ENCODE results near the gene SHISA8.

SHISA8 gene

GRCh38 chr22:41928593-41929417 lies 13.9 kb upstream of the SHISA8 start:
- Histone ChIP-seq H3K27me3 (ENCODE audit: insufficient read depth, low read length) (no peaks in the 10 kb centered on the region), H3K36me3 (ENCODE audit: insufficient read depth, low read length) (no peaks in the 10 kb centered on the region), H3K9me3 (ENCODE audit: low read length) (no peaks in the 10 kb centered on the region), H3K4me1 (ENCODE audit: insufficient read depth, low read length) (peaks cover 8% of the 10 kb centered on the region), H3K4me3 (ENCODE audit: low read length) (no peak overlapping the region), H2AFZ (ENCODE audit: low read depth, low read length) (no peak overlapping the region)

- Histone ChIP-seq H3K4me3 (ENCODE audit: low read length) (no peak overlapping the region), H3K9me3 (ENCODE audit: low read length) (no peaks in the 10 kb centered on the region), H3K27me3 (ENCODE audit: insufficient read depth, low read length) (no peaks in the 10 kb centered on the region), H3K4me1 (ENCODE audit: insufficient read depth, low read length) (peaks cover 8% of the 10 kb centered on the region), H3K36me3 (ENCODE audit: insufficient read depth, low read length) (no peaks in the 10 kb centered on the region), H2AFZ (ENCODE audit: low read depth, low read length) (no peak overlapping the region)
Observed at GRCh38 chr22:41927813-41928212, 12.9 kb upstream of the SHISA8 start.

GRCh38 chr22:41925783-41926460 lies 11.0 kb upstream of the SHISA8 start:
- Histone ChIP-seq H3K9me3 (ENCODE audit: low read length) (no peaks in the 10 kb centered on the region), H3K4me3 (ENCODE audit: low read length) (no peak overlapping the region), H2AFZ (ENCODE audit: low read depth, low read length) (no peak overlapping the region), H3K4me1 (ENCODE audit: insufficient read depth, low read length) (peaks cover 8% of the 10 kb centered on the region), H3K36me3 (ENCODE audit: insufficient read depth, low read length) (no peaks in the 10 kb centered on the region), H3K27me3 (ENCODE audit: insufficient read depth, low read length) (no peaks in the 10 kb centered on the region)

GRCh38 chr22:41923595-41924276 lies 8.9 kb upstream of the SHISA8 start:
- Histone ChIP-seq H3K27me3 (ENCODE audit: insufficient read depth, low read length) (peaks cover 2% of the 10 kb centered on the region), H3K9me3 (ENCODE audit: low read length) (no peaks in the 10 kb centered on the region), H3K36me3 (ENCODE audit: insufficient read depth, low read length) (no peaks in the 10 kb centered on the region), H3K4me1 (ENCODE audit: insufficient read depth, low read length) (peaks cover 11% of the 10 kb centered on the region), H2AFZ (ENCODE audit: low read depth, low read length) (no peak overlapping the region), H3K4me3 (ENCODE audit: low read length) (no peak overlapping the region)

DNA sequence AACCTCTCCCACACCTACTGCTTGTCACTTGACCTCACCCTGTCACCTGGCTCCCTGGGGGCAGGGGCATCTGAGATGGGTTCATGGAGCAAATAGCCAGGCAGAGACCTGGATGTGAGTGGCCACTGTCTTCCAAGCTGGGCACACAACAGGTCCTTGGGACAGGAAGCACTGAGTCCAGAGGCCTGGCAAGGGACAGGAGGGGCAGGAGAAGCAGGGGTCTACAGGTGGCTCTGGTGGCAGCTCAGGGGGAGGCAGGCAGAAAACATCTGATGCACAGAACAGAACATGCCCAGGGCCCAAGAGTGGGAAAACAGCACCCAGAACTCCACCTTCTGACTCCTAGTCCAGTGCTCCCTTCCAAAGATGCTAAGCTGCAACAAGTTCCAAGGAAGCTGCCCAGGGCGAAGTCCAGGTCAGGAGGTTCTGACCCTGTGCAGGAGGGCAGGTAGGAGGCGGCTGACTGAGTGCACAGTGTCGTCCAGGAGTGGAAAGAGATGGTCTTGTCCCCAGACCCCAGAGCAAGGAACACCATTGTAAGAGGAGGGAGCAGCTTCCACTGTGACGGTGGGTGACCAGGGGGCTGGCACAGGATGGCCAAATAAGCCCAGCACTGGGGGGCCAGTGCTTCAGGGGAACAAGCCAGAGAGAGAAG lies 8.2 kb upstream of the SHISA8 start:
- Histone ChIP-seq H2AFZ (ENCODE audit: low read depth, low read length) (no peak overlapping the region), H3K9me3 (ENCODE audit: low read length) (no peaks in the 10 kb centered on the region), H3K27me3 (ENCODE audit: insufficient read depth, low read length) (peaks cover 5% of the 10 kb centered on the region), H3K4me3 (ENCODE audit: low read length) (no peak overlapping the region), H3K4me1 (ENCODE audit: insufficient read depth, low read length) (peaks cover 4% of the 10 kb centered on the region), H3K36me3 (ENCODE audit: insufficient read depth, low read length) (no peaks in the 10 kb centered on the region)

- Histone ChIP-seq H3K9me3 (ENCODE audit: low read length) (no peaks in the 10 kb centered on the region), H3K4me3 (ENCODE audit: low read length) (no peak overlapping the region), H2AFZ (ENCODE audit: low read depth, low read length) (no peak overlapping the region), H3K27me3 (ENCODE audit: insufficient read depth, low read length) (peaks cover 13% of the 10 kb centered on the region), H3K4me1 (ENCODE audit: insufficient read depth, low read length) (peaks cover 4% of the 10 kb centered on the region), H3K36me3 (ENCODE audit: insufficient read depth, low read length) (no peaks in the 10 kb centered on the region)
Observed at GRCh38 chr22:41922328-41922727, 7.5 kb upstream of the SHISA8 start.

GRCh38 chr22:41920271-41920976 lies 5.5 kb upstream of the SHISA8 start:
- Histone ChIP-seq H3K9me3 (ENCODE audit: low read length) (no peaks in the 10 kb centered on the region), H3K27me3 (ENCODE audit: insufficient read depth, low read length) (peaks cover 30% of the 10 kb centered on the region), H2AFZ (ENCODE audit: low read depth, low read length) (no peak overlapping the region), H3K4me1 (ENCODE audit: insufficient read depth, low read length) (peaks cover 4% of the 10 kb centered on the region), H3K4me3 (ENCODE audit: low read length) (no peak overlapping the region), H3K36me3 (ENCODE audit: insufficient read depth, low read length) (no peaks in the 10 kb centered on the region)

DNA sequence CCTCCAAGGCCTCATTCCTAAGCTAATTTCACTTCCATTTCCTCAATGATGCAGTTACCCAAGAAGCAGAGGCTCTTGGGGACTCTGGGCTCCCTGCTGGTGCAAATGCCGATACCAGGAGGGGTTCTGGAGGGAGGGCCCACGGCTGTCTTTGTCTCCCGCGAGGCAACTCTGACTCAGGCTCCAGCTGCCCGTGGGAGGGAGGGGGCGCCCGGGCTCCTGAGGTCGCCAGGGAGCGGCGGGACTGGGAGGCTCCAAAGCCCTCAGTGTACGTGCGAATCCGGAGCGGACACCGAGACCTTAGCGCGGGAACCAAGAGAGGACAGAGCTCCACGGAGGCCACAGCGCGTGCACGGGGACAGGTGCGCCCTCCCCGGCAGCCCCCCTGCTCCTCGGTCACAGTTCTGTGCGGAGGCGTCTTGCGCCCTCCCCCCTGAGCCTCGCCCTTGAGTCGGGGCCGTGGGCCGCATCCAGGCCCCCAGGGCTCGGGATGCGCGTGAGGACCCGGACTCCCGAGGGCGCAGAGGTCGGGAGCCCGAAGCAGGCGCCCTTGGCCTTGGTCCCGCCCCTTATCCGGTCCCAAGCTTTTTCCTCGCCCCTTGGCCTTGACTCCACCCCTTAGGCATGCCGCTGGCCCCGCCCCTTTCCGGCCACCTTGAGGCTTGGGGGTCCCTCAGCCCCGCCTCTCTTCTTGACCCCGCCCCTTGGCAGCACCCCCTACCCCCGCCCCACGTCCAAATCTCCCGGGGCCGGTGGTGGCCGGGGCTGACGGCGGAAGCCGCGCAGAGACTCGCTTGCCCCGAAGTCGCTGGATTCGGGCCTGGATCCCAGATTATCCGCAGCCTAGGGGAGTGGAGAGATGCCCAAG lies 4.7 kb upstream of the SHISA8 start:
- peaks cover 37% of the 10 kb centered on the region for H3K27me3 ChIP-seq (ENCODE audit: insufficient read depth, low read length)
- no peak overlapping the region for H2AFZ ChIP-seq (ENCODE audit: low read depth, low read length)
- no peaks in the 10 kb centered on the region for H3K9me3 ChIP-seq (ENCODE audit: low read length)
- H3K4me3 ChIP-seq (ENCODE audit: low read length), result no peak overlapping the region
- peaks cover 4% of the 10 kb centered on the region for H3K4me1 ChIP-seq (ENCODE audit: insufficient read depth, low read length)
- H3K36me3 ChIP-seq (ENCODE audit: insufficient read depth, low read length), result no peaks in the 10 kb centered on the region

GRCh38 chr22:41917903-41918791 lies 3.3 kb upstream of the SHISA8 start:
- H3K4me3 ChIP-seq (ENCODE audit: low read length), result no peak overlapping the region
- H3K9me3 ChIP-seq (ENCODE audit: low read length), result no peaks in the 10 kb centered on the region
- H3K4me1 ChIP-seq (ENCODE audit: insufficient read depth, low read length), result peaks cover 4% of the 10 kb centered on the region
- H3K36me3 ChIP-seq (ENCODE audit: insufficient read depth, low read length), result no peaks in the 10 kb centered on the region
- peaks cover 50% of the 10 kb centered on the region for H3K27me3 ChIP-seq (ENCODE audit: insufficient read depth, low read length)
- H2AFZ ChIP-seq (ENCODE audit: low read depth, low read length), result no peak overlapping the region

DNA sequence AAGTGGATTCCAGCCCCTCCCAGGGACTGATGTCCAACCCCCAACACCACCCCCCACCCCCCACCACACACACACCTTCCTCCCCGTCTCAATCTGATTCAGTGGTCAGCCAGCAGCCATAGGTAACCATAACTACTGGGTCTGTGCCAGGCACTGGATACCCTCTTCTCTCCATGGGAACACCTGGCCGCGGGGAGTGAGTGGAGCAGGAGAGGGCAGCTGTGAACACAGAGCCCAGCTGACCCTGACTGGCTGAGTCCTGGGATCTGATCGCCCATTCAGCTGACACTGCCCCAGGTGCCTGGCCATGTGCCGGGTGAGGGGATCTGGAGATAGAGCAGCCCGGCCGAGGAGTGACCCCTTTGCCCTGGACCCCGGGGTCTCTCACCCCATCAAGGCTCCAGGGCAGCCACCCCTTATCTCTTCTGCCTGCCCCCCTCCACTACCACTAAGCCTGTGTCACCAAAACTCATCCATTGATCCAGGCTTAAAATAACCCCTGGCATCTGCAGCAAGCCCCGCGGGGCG lies 2.6 kb upstream of the SHISA8 start:
- Histone ChIP-seq H3K4me3 (ENCODE audit: low read length) (no peak overlapping the region), H3K27me3 (ENCODE audit: insufficient read depth, low read length) (peaks cover 57% of the 10 kb centered on the region), H3K9me3 (ENCODE audit: low read length) (no peaks in the 10 kb centered on the region), H3K4me1 (ENCODE audit: insufficient read depth, low read length) (peaks cover 4% of the 10 kb centered on the region), H2AFZ (ENCODE audit: low read depth, low read length) (no peak overlapping the region), H3K36me3 (ENCODE audit: insufficient read depth, low read length) (no peaks in the 10 kb centered on the region)

GRCh38 chr22:41916745-41917358 lies 2.0 kb upstream of the SHISA8 start:
- H3K4me3 ChIP-seq (ENCODE audit: low read length), result no peak overlapping the region
- H2AFZ ChIP-seq (ENCODE audit: low read depth, low read length), result no peak overlapping the region
- H3K9me3 ChIP-seq (ENCODE audit: low read length), result no peaks in the 10 kb centered on the region
- H3K27me3 ChIP-seq (ENCODE audit: insufficient read depth, low read length), result peaks cover 63% of the 10 kb centered on the region
- no peaks in the 10 kb centered on the region for H3K36me3 ChIP-seq (ENCODE audit: insufficient read depth, low read length)
- peaks cover 4% of the 10 kb centered on the region for H3K4me1 ChIP-seq (ENCODE audit: insufficient read depth, low read length)

Data from neuron (in vitro differentiated cells).